B cell (primary cell): ENCODE data around the gene MATN3. TPM values are rescaled to one million over a fixed set of nuclear protein-coding genes. Genes with fewer than 3 reads are reported as not detected.
A peak's percentile ranks its signal among the peaks of the same experiment; 100 is the strongest.

ENCODE experiments used
- ATAC-seq: fragments of 200-7000 bp; cut with Tn5 transposase; one replicate; pipeline ENCODE4 v1.10.0; 2021; ENCODE audit warnings: low read depth, mild to moderate bottlenecking, moderate number of reproducible peaks, moderate library complexity
- CTCF ChIA-PET: fragments of 350-600 bp; sonication (Branson Sonifier 250); formaldehyde crosslinking; loops from one replicate; lab custom pipeline; 2021; ENCODE audit warnings: antibody characterized with exemption, inconsistent platforms; lab: Charles Lee
- POLR2A ChIA-PET: fragments of 350-600 bp; sonication (Branson Sonifier 250); formaldehyde crosslinking; loops from one replicate; lab custom pipeline; 2021; ENCODE audit warnings: antibody characterized with exemption; lab: Charles Lee
- DNase-seq: peaks from one replicate; pipeline ENCODE4 v3.0.0; 2013
- H2AFZ ChIP-seq: 2 replicates; pipeline ENCODE4 v1.6.1; 2012; ENCODE audit warnings: mild to moderate bottlenecking, low read depth, low read length; ENCODE audit not compliant: insufficient read depth, poor library complexity, severe bottlenecking
- H3K27ac ChIP-seq, 2 donors: 1 replicate in 1 of 2; 2 replicates in 1 of 2; pipeline ENCODE4 v1.5.1; 2012 to 2013; ENCODE audit warnings: low read length in 2 of 2, mild to moderate bottlenecking in 2 of 2, moderate library complexity in 1 of 2
- H3K27me3 ChIP-seq, 4 experiments: fragments of 200-600 bp in 1 of 4; sonication (generic) in 1 of 4; replicated peaks in 1 of 4; 1 replicate in 2 of 4; 2 replicates in 2 of 4; pipeline versions ENCODE4 v1.6.1 to v1.7.0; 2013 to 2016; ENCODE audit warnings: low read length in 3 of 4, mild to moderate bottlenecking in 2 of 4, mixed read lengths in 1 of 4, moderate library complexity in 1 of 4; ENCODE audit not compliant: insufficient read depth in 4 of 4, control insufficient read depth in 3 of 4; ENCODE audit errors: control extremely low read depth in 1 of 4
- H3K36me3 ChIP-seq, 2 experiments: replicated peaks in 1 of 2; 1 replicate in 1 of 2; 2 replicates in 1 of 2; pipeline versions ENCODE4 v1.6.1 to v1.7.1; 2013; ENCODE audit warnings: low read length in 1 of 2; ENCODE audit not compliant: insufficient read depth in 2 of 2, control insufficient read depth in 1 of 2; ENCODE audit errors: control extremely low read depth in 1 of 2, extremely low read depth in 1 of 2
- H3K4me1 ChIP-seq, 2 donors: fragments of 200-600 bp in 1 of 2; sonication (generic) in 1 of 2; 1 replicate in 1 of 2; 2 replicates in 1 of 2; pipeline versions ENCODE4 v1.5.1 to v1.6.1; 2013 to 2017; ENCODE audit warnings: low read length in 2 of 2; ENCODE audit not compliant: control insufficient read depth in 2 of 2, insufficient read depth in 2 of 2
- H3K4me2 ChIP-seq: replicated peaks from 2 replicates; pipeline ENCODE3; 2012; ENCODE audit warnings: mild to moderate bottlenecking, low read depth, low read length; ENCODE audit not compliant: poor library complexity, severe bottlenecking
- H3K4me3 ChIP-seq, 5 experiments: fragments of 200-600 bp in 1 of 5; sonication (generic) in 1 of 5; 1 replicate in 3 of 5; 2 replicates in 2 of 5; pipeline versions ENCODE4 v1.5.1 to v1.7.0; 2011 to 2016; ENCODE audit warnings: low read length in 4 of 5, mild to moderate bottlenecking in 4 of 5, low read depth in 2 of 5, control low read depth in 1 of 5, moderate library complexity in 1 of 5; ENCODE audit not compliant: insufficient read depth in 1 of 5; ENCODE audit errors: control extremely low read depth in 1 of 5, extremely low read depth in 1 of 5
- H3K79me2 ChIP-seq: fragments of 200-600 bp; sonication (generic); one replicate; pipeline ENCODE4 v1.6.0; 2016; ENCODE audit warnings: low read length; ENCODE audit not compliant: control insufficient read depth, insufficient read depth
- H3K9ac ChIP-seq: fragments of 200-600 bp; sonication (generic); 2 replicates; pipeline ENCODE4 v1.6.1; 2017; ENCODE audit warnings: mild to moderate bottlenecking, low read length, moderate library complexity
- H3K9me3 ChIP-seq, 3 donors: one replicate each; pipeline versions ENCODE4 v1.6.1 to v1.7.1; 2013; ENCODE audit warnings: low read length in 2 of 3; ENCODE audit not compliant: control insufficient read depth in 2 of 3, insufficient read depth in 1 of 3; ENCODE audit errors: control extremely low read depth in 1 of 3
- H4K20me1 ChIP-seq: 2 replicates; pipeline ENCODE4 v1.6.0; 2012; ENCODE audit warnings: mild to moderate bottlenecking, low read length; ENCODE audit not compliant: insufficient read depth, control insufficient read depth, poor library complexity, severe bottlenecking
- H3K27ac Mint-ChIP-seq: one replicate; pipeline ENCODE4 v1.8.0; 2021; ENCODE audit warnings: mixed read lengths
- H3K27me3 Mint-ChIP-seq: one replicate; pipeline ENCODE4 v1.8.0; 2021; ENCODE audit warnings: mixed read lengths
- H3K4me1 Mint-ChIP-seq: one replicate; pipeline ENCODE4 v1.8.0; 2021; ENCODE audit warnings: mixed read lengths
- H3K4me3 Mint-ChIP-seq: one replicate; pipeline ENCODE4 v1.8.0; 2021; ENCODE audit warnings: mixed read lengths
- H3K9me3 Mint-ChIP-seq: one replicate; pipeline ENCODE4 v1.8.0; 2022; ENCODE audit warnings: mixed read lengths; ENCODE audit not compliant: insufficient read depth
- EZH2 ChIP-seq: IDR thresholded peaks from 2 replicates; pipeline ENCODE4 v1.6.1; 2012; ENCODE audit warnings: borderline replicate concordance, low read depth, mild to moderate bottlenecking, moderate library complexity, low read length; ENCODE audit not compliant: insufficient read depth, poor library complexity, severe bottlenecking
- WGBS: methylation state at CpG from one replicate; pipeline ENCODE4 v1.1.5; 2013; ENCODE audit warnings: missing lambda C conversion rate; ENCODE audit not compliant: insufficient coverage; 5-methylcytosine and 5-hydroxymethylcytosine counted together
- intact Hi-C: fragments of 100-400 bp; cut with micrococcal nuclease; formaldehyde crosslinking; loops from one replicate; pipeline ENCODE4 v1.10.0; 2022
- polyA plus RNA-seq: library from polyadenylated mRNA; depleted of rRNA; stranded (reverse); fragments of >200 nt; gene quantifications from 2 replicates; pipeline ENCODE4 v1.2.3, GENCODE V29; 2012
- total RNA-seq, 2 donors: library from RNA; stranded (reverse); fragments of 120-200 nt in 1 of 2; gene quantifications; 1 replicate in 1 of 2; 2 replicates in 1 of 2; pipeline versions ENCODE4 v1.2.3 to v1.2.4, GENCODE V29; 2013 to 2022
- TF ChIP-seq, protein P1 (sequence below): fragments of 200-600 bp; IDR thresholded peaks from one replicate; pipeline ENCODE4 v1.8.0; 2022; ENCODE audit warnings: antibody characterized with exemption, mild to moderate bottlenecking

Gene MATN3
- total and polyA plus RNA-seq, 2 donors (not counting 1 experiment from before 2014, with no cell fraction given) = not detected

GRCh38 chr2:20052229-20052851 is 39.9 kb upstream of the MATN3 start:
- Mint-ChIP-seq H3K9me3 (no peaks in the 10 kb centered on the region), H3K4me3 (no peak overlapping the region), H3K27me3 (peaks cover 19% of the 10 kb centered on the region), H3K27ac (no peak overlapping the region), H3K4me1 (peaks cover 28% of the 10 kb centered on the region)
- 0% methylated on average over 3 of the region's 10 CpGs for WGBS
- Histone ChIP-seq H3K27me3 (peaks cover 0 to 15% (median 7%) of the 10 kb centered on the region in 4 experiments), H3K27ac (peak overlapping the region; percentile 88 to 98), H3K9me3 (no peaks in the 10 kb centered on the region), H3K4me2 (peak overlapping the region; percentile 96), H4K20me1 (peaks cover 20% of the 10 kb centered on the region), H3K79me2 (peaks cover 40% of the 10 kb centered on the region), H3K4me3 (peak overlapping the region; percentile 49 to 97 (median 85)), H3K4me1 (peaks cover 25 to 28% of the 10 kb centered on the region in 2 donors), H2AFZ (peak overlapping the region; percentile 91), H3K36me3 (no peaks in the 10 kb centered on the region), H3K9ac (peak overlapping the region; percentile 92)
- intact Hi-C loops = loop anchor here (1.0 kb wide), 2 partner anchors 704 to 1492 kb away; partner anchors contain the start of gene RDH14
- DNase-seq = no peak
- ChIA-PET POLR2A (interaction anchor here (1.3 kb wide), 1 partner anchor 624 kb away, joined by 3 read pairs; no protein-coding TSS in a partner anchor), CTCF (interaction anchor here (0.6 to 3.6 kb wide), 5 partner anchors 8 to 705 kb away, joined by 3 to 18 read pairs (median 3); no protein-coding TSS in a partner anchor)
- TF ChIP-seq, protein P1, sequence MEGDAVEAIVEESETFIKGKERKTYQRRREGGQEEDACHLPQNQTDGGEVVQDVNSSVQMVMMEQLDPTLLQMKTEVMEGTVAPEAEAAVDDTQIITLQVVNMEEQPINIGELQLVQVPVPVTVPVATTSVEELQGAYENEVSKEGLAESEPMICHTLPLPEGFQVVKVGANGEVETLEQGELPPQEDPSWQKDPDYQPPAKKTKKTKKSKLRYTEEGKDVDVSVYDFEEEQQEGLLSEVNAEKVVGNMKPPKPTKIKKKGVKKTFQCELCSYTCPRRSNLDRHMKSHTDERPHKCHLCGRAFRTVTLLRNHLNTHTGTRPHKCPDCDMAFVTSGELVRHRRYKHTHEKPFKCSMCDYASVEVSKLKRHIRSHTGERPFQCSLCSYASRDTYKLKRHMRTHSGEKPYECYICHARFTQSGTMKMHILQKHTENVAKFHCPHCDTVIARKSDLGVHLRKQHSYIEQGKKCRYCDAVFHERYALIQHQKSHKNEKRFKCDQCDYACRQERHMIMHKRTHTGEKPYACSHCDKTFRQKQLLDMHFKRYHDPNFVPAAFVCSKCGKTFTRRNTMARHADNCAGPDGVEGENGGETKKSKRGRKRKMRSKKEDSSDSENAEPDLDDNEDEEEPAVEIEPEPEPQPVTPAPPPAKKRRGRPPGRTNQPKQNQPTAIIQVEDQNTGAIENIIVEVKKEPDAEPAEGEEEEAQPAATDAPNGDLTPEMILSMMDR = no peak
- TF ChIP-seq EZH2 = no peak
- no peak for ATAC-seq
